NCI-H524 treated with DMSO at 0.1 percent for 48 hours (cell line): ENCODE data around the gene POR.
A peak's percentile ranks its signal among the peaks of the same experiment; 100 is the strongest.
"Not testable (repeated sequence)": the region's sequence is repeated elsewhere in the genome, so short reads cannot be mapped to it uniquely, and the experiment has no call there.

Source experiments
- DNase-seq: peaks from one replicate; lab custom pipeline; 2025; lab: John Stamatoyannopoulos, UW

Gene POR

GRCh38 chr7:75885036-75885435 lies 29.9 kb upstream of the POR start:
- no peak for DNase-seq

GRCh38 chr7:75887669-75888369 lies 27.1 kb upstream of the POR start:
- DNase-seq, result no peak

GRCh38 chr7:75888464-75889222 lies 26.3 kb upstream of the POR start:
- DNase-seq, result no peak

- DNase-seq, result peak; percentile 49
Observed at GRCh38 chr7:75889223-75889825, 25.6 kb upstream of the POR start.

- no peak for DNase-seq
Observed at GRCh38 chr7:75889826-75890225, 25.1 kb upstream of the POR start.

- not testable (repeated sequence) for DNase-seq
Observed at GRCh38 chr7:75891237-75891636, 23.7 kb upstream of the POR start.

- DNase-seq, result no peak
Observed at GRCh38 chr7:75891815-75892411, 23.0 kb upstream of the POR start.

GRCh38 chr7:75892634-75893272 lies 22.2 kb upstream of the POR start:
- DNase-seq, result no peak

GRCh38 chr7:75896803-75897327 lies 18.1 kb upstream of the POR start:
- DNase-seq, result no peak

- no peak for DNase-seq
Observed at GRCh38 chr7:75900617-75901315, 14.2 kb upstream of the POR start.

GRCh38 chr7:75905785-75906604 lies 9.0 kb upstream of the POR start:
- no peak for DNase-seq

GRCh38 chr7:75906991-75907667 lies 7.8 kb upstream of the POR start:
- no peak for DNase-seq

- not testable (repeated sequence) for DNase-seq
Observed at GRCh38 chr7:75907668-75908039, 7.3 kb upstream of the POR start.

- no peak for DNase-seq
Observed at GRCh38 chr7:75909521-75910132, 5.3 kb upstream of the POR start.

GRCh38 chr7:75911186-75911585 lies 3.8 kb upstream of the POR start:
- DNase-seq, result not testable (repeated sequence)

- DNase-seq, result no peak
Observed at GRCh38 chr7:75913437-75913836, 1.5 kb upstream of the POR start.

GRCh38 chr7:75914169-75914654 lies 743 bp upstream of the POR start:
- no peak for DNase-seq

- DNase-seq, result no peak
Observed at GRCh38 chr7:75915416-75916156, 631 bp downstream of the POR start.

GRCh38 chr7:75916259-75916658 lies 1.3 kb downstream of the POR start:
- no peak for DNase-seq
